H9 (cell line): ENCODE data around the gene BACH2. TPM values are rescaled to one million over a fixed set of nuclear protein-coding genes. Genes with fewer than 3 reads are reported as not detected.

ENCODE experiments used
- DNase-seq: peaks from one replicate; pipeline ENCODE4 v3.0.0-alpha.2; 2017
- H2AFZ ChIP-seq: one replicate; pipeline ENCODE4 v1.6.1; 2013; ENCODE audit warnings: mild to moderate bottlenecking, low read length, control low read depth, moderate library complexity
- H2AK5ac ChIP-seq: 2 replicates; pipeline ENCODE4 v1.6.1; 2013; ENCODE audit warnings: low read length, control low read depth, mixed read lengths; ENCODE audit not compliant: insufficient read length
- H2BK120ac ChIP-seq: one replicate; pipeline ENCODE4 v1.6.1; 2013; ENCODE audit warnings: low read depth, mild to moderate bottlenecking, low read length, control low read depth, inconsistent platforms; ENCODE audit not compliant: poor library complexity, severe bottlenecking
- H2BK12ac ChIP-seq: 2 replicates; pipeline ENCODE4 v1.6.1; 2013; ENCODE audit warnings: low read length, control low read depth, mixed read lengths, low read depth; ENCODE audit not compliant: insufficient read length
- H2BK15ac ChIP-seq: 2 replicates; pipeline ENCODE4 v1.6.1; 2013; ENCODE audit warnings: low read depth, low read length, control low read depth
- H2BK20ac ChIP-seq: one replicate; pipeline ENCODE4 v1.6.1; 2013; ENCODE audit warnings: low read depth, mild to moderate bottlenecking, low read length, control low read depth, inconsistent platforms; ENCODE audit not compliant: poor library complexity, severe bottlenecking
- H2BK5ac ChIP-seq: 2 replicates; pipeline ENCODE4 v1.6.1; 2013; ENCODE audit warnings: low read length, control low read depth, mixed read lengths; ENCODE audit not compliant: insufficient read length
- H3K14ac ChIP-seq: 2 replicates; pipeline ENCODE4 v1.6.1; 2013; ENCODE audit warnings: low read length, control low read depth; ENCODE audit not compliant: insufficient read depth
- H3K18ac ChIP-seq: 2 replicates; pipeline ENCODE4 v1.6.1; 2013; ENCODE audit warnings: low read depth, mild to moderate bottlenecking, mixed read lengths, low read length, control low read depth; ENCODE audit not compliant: insufficient read length
- H3K23ac ChIP-seq: 2 replicates; pipeline ENCODE4 v1.6.1; 2013; ENCODE audit warnings: low read length, control low read depth, mixed read lengths, low read depth; ENCODE audit not compliant: insufficient read length
- H3K23me2 ChIP-seq: 2 replicates; pipeline ENCODE4 v1.6.1; 2013; ENCODE audit warnings: low read depth, mild to moderate bottlenecking, mixed read lengths, low read length, control low read depth; ENCODE audit not compliant: insufficient read length, poor library complexity, severe bottlenecking
- H3K27ac ChIP-seq: 2 replicates; pipeline ENCODE4 v1.5.1; 2013; ENCODE audit warnings: low read length, control low read depth, mixed read lengths, low read depth; ENCODE audit not compliant: insufficient read length
- H3K27me3 ChIP-seq: 2 replicates; pipeline ENCODE4 v1.6.1; 2013; ENCODE audit warnings: low read length, control low read depth, inconsistent platforms; ENCODE audit not compliant: insufficient read depth
- H3K4ac ChIP-seq: 2 replicates; pipeline ENCODE4 v1.6.1; 2013; ENCODE audit warnings: low read depth, mild to moderate bottlenecking, control low read depth, inconsistent platforms, low read length, moderate library complexity
- H3K4me1 ChIP-seq: 2 replicates; pipeline ENCODE4 v1.6.1; 2013; ENCODE audit warnings: low read length, control low read depth, inconsistent platforms; ENCODE audit not compliant: insufficient read depth
- H3K4me2 ChIP-seq: 2 replicates; pipeline ENCODE4 v1.6.1; 2013; ENCODE audit warnings: low read length, control low read depth, mixed read lengths; ENCODE audit not compliant: insufficient read length, insufficient read depth
- H3K56ac ChIP-seq: 2 replicates; pipeline ENCODE4 v1.6.1; 2013; ENCODE audit warnings: low read depth, mild to moderate bottlenecking, mixed read lengths, low read length, control low read depth; ENCODE audit not compliant: insufficient read length
- H3K79me1 ChIP-seq: 2 replicates; pipeline ENCODE4 v1.6.1; 2013; ENCODE audit warnings: low read depth, mild to moderate bottlenecking, moderate library complexity, low read length, control low read depth, inconsistent platforms; ENCODE audit not compliant: insufficient read depth, poor library complexity, severe bottlenecking
- H3K79me2 ChIP-seq: 2 replicates; pipeline ENCODE4 v1.6.1; 2013; ENCODE audit warnings: low read length, control low read depth, inconsistent platforms; ENCODE audit not compliant: insufficient read depth
- H3K9ac ChIP-seq: 2 replicates; pipeline ENCODE4 v1.6.1; 2013; ENCODE audit warnings: low read length, control low read depth, mixed read lengths; ENCODE audit not compliant: insufficient read length; ENCODE audit errors: extremely low read depth
- H3K9me3 ChIP-seq: one replicate; pipeline ENCODE4 v1.6.1; 2013; ENCODE audit warnings: low read depth, low read length, inconsistent platforms; ENCODE audit not compliant: control insufficient read depth
- H3T11ph ChIP-seq: one replicate; pipeline ENCODE4 v1.6.1; 2013; ENCODE audit warnings: mild to moderate bottlenecking, low read length, control low read depth, inconsistent platforms
- H4K20me1 ChIP-seq: one replicate; pipeline ENCODE4 v1.6.1; 2013; ENCODE audit not compliant: control insufficient read depth, insufficient read length, insufficient read depth
- H4K5ac ChIP-seq: 2 replicates; pipeline ENCODE4 v1.6.1; 2013; ENCODE audit warnings: low read depth, mild to moderate bottlenecking, mixed read lengths, low read length, control low read depth; ENCODE audit not compliant: insufficient read length
- H4K8ac ChIP-seq: replicated peaks from 2 replicates; pipeline ENCODE4 v1.6.1; 2013; ENCODE audit warnings: low read length, control low read depth, mixed read lengths, low read depth; ENCODE audit not compliant: insufficient read length
- H4K91ac ChIP-seq: 2 replicates; pipeline ENCODE4 v1.6.1; 2013; ENCODE audit warnings: low read depth, mild to moderate bottlenecking, moderate library complexity, mixed read lengths, low read length, control low read depth; ENCODE audit not compliant: insufficient read length
- H3K27ac Mint-ChIP-seq, 3 experiments: 2 replicates in 2 of 3; 3 replicates in 1 of 3; pipeline ENCODE4 v1.8.0; 2020 to 2021; ENCODE audit warnings: mixed read lengths in 3 of 3, mild to moderate bottlenecking in 1 of 3, moderate library complexity in 1 of 3
- H3K27me3 Mint-ChIP-seq: 2 replicates; pipeline ENCODE4 v1.8.0; 2021; ENCODE audit warnings: low read depth, mild to moderate bottlenecking, moderate library complexity, mixed read lengths
- H3K36me3 Mint-ChIP-seq, 3 experiments: 2 replicates in 2 of 3; 3 replicates in 1 of 3; pipeline ENCODE4 v1.8.0; 2020 to 2021; ENCODE audit warnings: low read depth in 3 of 3, mixed read lengths in 3 of 3; ENCODE audit not compliant: insufficient read depth in 1 of 3
- H3K4me1 Mint-ChIP-seq, 2 experiments: 2 replicates each; pipeline ENCODE4 v1.8.0; 2020; ENCODE audit warnings: mixed read lengths in 2 of 2
- H3K4me3 Mint-ChIP-seq, 2 experiments: 2 replicates in 1 of 2; 3 replicates in 1 of 2; pipeline ENCODE4 v1.8.0; 2020 to 2021; ENCODE audit warnings: mild to moderate bottlenecking in 2 of 2, mixed read lengths in 2 of 2, moderate library complexity in 1 of 2
- H3K9me3 Mint-ChIP-seq, 2 experiments: 2 replicates in 1 of 2; 3 replicates in 1 of 2; pipeline ENCODE4 v1.8.0; 2020; ENCODE audit warnings: mild to moderate bottlenecking in 2 of 2, mixed read lengths in 2 of 2, moderate library complexity in 1 of 2
- WGBS: extraction: QIAGEN DNeasy Blood & Tissue Kit; methylation state at CpG from one replicate; pipeline ENCODE4 v1.1.7; 2013; ENCODE audit warnings: missing lambda C conversion rate, low lambda C conversion rate, mixed read lengths; ENCODE audit not compliant: insufficient read length; ENCODE audit errors: extremely low coverage; 5-methylcytosine and 5-hydroxymethylcytosine counted together
- total RNA-seq: library from RNA; stranded (reverse); gene quantifications from 2 replicates; pipeline ENCODE4 v1.2.1, GENCODE V29; 2021
- TF ChIP-seq, protein P1 (sequence below): fragments of 200-600 bp; sonication (generic); conservative IDR thresholded peaks from 3 replicates; pipeline ENCODE4 v1.8.0; 2021; ENCODE audit warnings: antibody characterized with exemption, mild to moderate bottlenecking

Gene BACH2
- total RNA-seq, 1 experiment from 2014 or later, result 2.0 TPM

GRCh38 chr6:90068264-90068663, 228.4 kb downstream of the BACH2 start:
- Histone ChIP-seq H3K14ac (no peak overlapping the region), H4K20me1 (no peaks in the 10 kb centered on the region), H3K27me3 (no peaks in the 10 kb centered on the region), H2BK20ac (no peak overlapping the region), H3K9ac (no peak overlapping the region), H3K79me2 (no peaks in the 10 kb centered on the region), H3K18ac (no peak overlapping the region), H2AK5ac (no peak overlapping the region), H2BK12ac (no peak overlapping the region), H3K23me2 (no peaks in the 10 kb centered on the region), H3K27ac (no peak overlapping the region), H4K5ac (no peak overlapping the region), H3K23ac (no peak overlapping the region), H3K56ac (no peak overlapping the region), H4K8ac (no peak overlapping the region), H3K9me3 (no peaks in the 10 kb centered on the region), H3K4ac (no peak overlapping the region), H3K4me1 (peaks cover 3% of the 10 kb centered on the region; the same call in 1 of the 2 replicates), H2BK5ac (no peak overlapping the region), H2BK120ac (no peak overlapping the region), H2BK15ac (no peak overlapping the region), H4K91ac (no peak overlapping the region), H3K79me1 (no peaks in the 10 kb centered on the region), H2AFZ (no peak overlapping the region), H3K4me2 (no peak overlapping the region), H3T11ph (no peak overlapping the region)
- Mint-ChIP-seq H3K9me3 (no peaks in the 10 kb centered on the region), H3K27me3 (no peaks in the 10 kb centered on the region), H3K4me1 (peaks cover 8 to 17% of the 10 kb centered on the region in 2 experiments; a peak in 3 of 4 replicates), H3K4me3 (no peak overlapping the region), H3K27ac (no peak overlapping the region), H3K36me3 (0 out of 7 replicates have a peak, but pooled peaks cover 0 to 1% (median 0%) of the 10 kb centered on the region in 3 experiments)
- TF ChIP-seq, protein P1, sequence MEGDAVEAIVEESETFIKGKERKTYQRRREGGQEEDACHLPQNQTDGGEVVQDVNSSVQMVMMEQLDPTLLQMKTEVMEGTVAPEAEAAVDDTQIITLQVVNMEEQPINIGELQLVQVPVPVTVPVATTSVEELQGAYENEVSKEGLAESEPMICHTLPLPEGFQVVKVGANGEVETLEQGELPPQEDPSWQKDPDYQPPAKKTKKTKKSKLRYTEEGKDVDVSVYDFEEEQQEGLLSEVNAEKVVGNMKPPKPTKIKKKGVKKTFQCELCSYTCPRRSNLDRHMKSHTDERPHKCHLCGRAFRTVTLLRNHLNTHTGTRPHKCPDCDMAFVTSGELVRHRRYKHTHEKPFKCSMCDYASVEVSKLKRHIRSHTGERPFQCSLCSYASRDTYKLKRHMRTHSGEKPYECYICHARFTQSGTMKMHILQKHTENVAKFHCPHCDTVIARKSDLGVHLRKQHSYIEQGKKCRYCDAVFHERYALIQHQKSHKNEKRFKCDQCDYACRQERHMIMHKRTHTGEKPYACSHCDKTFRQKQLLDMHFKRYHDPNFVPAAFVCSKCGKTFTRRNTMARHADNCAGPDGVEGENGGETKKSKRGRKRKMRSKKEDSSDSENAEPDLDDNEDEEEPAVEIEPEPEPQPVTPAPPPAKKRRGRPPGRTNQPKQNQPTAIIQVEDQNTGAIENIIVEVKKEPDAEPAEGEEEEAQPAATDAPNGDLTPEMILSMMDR, result no peak
- DNase-seq, result no peak
- no CpG with 5 or more reads among the region's 2 CpGs for WGBS
